ENCODE results near the gene IL27RA.

IL27RA gene

GRCh38 chr19:13984875-13985741 is 46.5 kb upstream of the IL27RA start:
- Histone ChIP-seq H3K36me3 (ENCODE audit: control insufficient read depth in 2 of 2, insufficient read depth in 1 of 2, low read length in 2 of 2) (peaks cover 0 to 31% of the 10 kb centered on the region in 2 experiments; a peak in 2 of 3 replicates), H3K4me3 (ENCODE audit: low read depth, low read length) (no peak overlapping the region), H3K9me3 (ENCODE audit: control insufficient read depth, insufficient read depth, low read depth, low read length) (no peaks in the 10 kb centered on the region), H3K27ac (ENCODE audit: extremely low read depth, low read depth, low read length) (no peak overlapping the region), H3K4me1 (ENCODE audit: control insufficient read depth, insufficient read depth, low read length) (peaks cover 8% of the 10 kb centered on the region)
- ChIA-PET POLR2A (interaction anchor here (0.5 to 1.5 kb wide), 4 partner anchors 15 to 86 kb away, joined by 3 to 4 read pairs (median 4); partner anchors contain the start of gene RFX1), CTCF (interaction anchor here (0.6 to 1.2 kb wide), 4 partner anchors 45 to 84 kb away, joined by 3 to 7 read pairs (median 4); partner anchors contain the start of gene IL27RA)
- TF ChIP-seq ZSCAN5A (tag by site-specific recombination; IDR thresholded peaks at IDR 0.05) (no peak), ZNF791 (tag by site-specific recombination; IDR thresholded peaks at IDR 0.05) (no peak), ZNF561 (tag by site-specific recombination; IDR thresholded peaks at IDR 0.05; ENCODE audit: borderline replicate concordance) (no peak), KLF10 (tag by site-specific recombination; IDR thresholded peaks at IDR 0.05) (no peak), REST (tag by site-specific recombination; IDR thresholded peaks at IDR 0.05) (peak; percentile 45; the same call in 1 of the 2 replicates), ZNF664 (tag by site-specific recombination; IDR thresholded peaks at IDR 0.05) (no peak), ZNF514 (tag by site-specific recombination; IDR thresholded peaks at IDR 0.05) (no peak), ZNF121 (tag by site-specific recombination; IDR thresholded peaks at IDR 0.05) (peak; percentile 84), ZBTB20 (tag by site-specific recombination; IDR thresholded peaks at IDR 0.05) (no peak), ZNF776 (tag by site-specific recombination; IDR thresholded peaks at IDR 0.05; ENCODE audit: borderline replicate concordance) (no peak), ZNF707 (tag by site-specific recombination; IDR thresholded peaks at IDR 0.05) (no peak), MZF1 (tag by site-specific recombination; IDR thresholded peaks at IDR 0.05; ENCODE audit: borderline replicate concordance) (no peak), TRIM28 (IDR thresholded peaks at IDR 0.05; ENCODE audit: borderline replicate concordance, low read length) (no peak)

GRCh38 chr19:13985771-13986347 is 45.7 kb upstream of the IL27RA start:
- Histone ChIP-seq H3K36me3 (ENCODE audit: control insufficient read depth in 2 of 2, insufficient read depth in 1 of 2, low read length in 2 of 2) (peaks cover 3 to 26% of the 10 kb centered on the region in 2 experiments; a peak in 2 of 3 replicates), H3K27ac (ENCODE audit: extremely low read depth, low read depth, low read length) (peak overlapping the region; percentile 52; the same call in 1 of the 2 replicates), H3K9me3 (ENCODE audit: control insufficient read depth, insufficient read depth, low read depth, low read length) (no peaks in the 10 kb centered on the region), H3K4me3 (ENCODE audit: low read depth, low read length) (no peak overlapping the region), H3K4me1 (ENCODE audit: control insufficient read depth, insufficient read depth, low read length) (peaks cover 8% of the 10 kb centered on the region)
- POLR2A ChIA-PET: interaction anchor here (0.6 to 1.5 kb wide), 3 partner anchors 15 to 86 kb away, joined by 3 to 4 read pairs (median 3); no protein-coding TSS in a partner anchor
- CTCF ChIA-PET: interaction anchor here (0.8 to 1.2 kb wide), 2 partner anchors 46 to 84 kb away, joined by 3 to 7 read pairs; partner anchors contain the start of gene IL27RA
- TF ChIP-seq ZNF692 (tag by site-specific recombination; IDR thresholded peaks at IDR 0.05) (no peak), ZNF596 (tag by site-specific recombination; IDR thresholded peaks at IDR 0.05) (no peak), SP2 (tag by site-specific recombination; IDR thresholded peaks at IDR 0.05) (no peak), ZIC2 (tag by site-specific recombination; IDR thresholded peaks at IDR 0.05) (peak; percentile 66), ZNF335 (tag by site-specific recombination; conservative IDR thresholded peaks at IDR 0.05) (peak; percentile 70), EGR2 (tag by site-specific recombination; IDR thresholded peaks at IDR 0.05; ENCODE audit: low read depth) (peak; percentile 63; the same call in 1 of the 2 replicates), ZNF645 (tag by site-specific recombination; IDR thresholded peaks at IDR 0.05) (no peak), ZNF18 (tag by site-specific recombination; IDR thresholded peaks at IDR 0.05) (no peak), ZNF449 (tag by site-specific recombination; IDR thresholded peaks at IDR 0.05) (no peak)

Measured in HEK293 (cell line).